Mucosa of descending colon (tissue), 3 donors: ENCODE results near the gene NARS2. TPM values are rescaled to one million over a fixed set of nuclear protein-coding genes. Genes with fewer than 3 reads are reported as not detected.

ENCODE experiments used
- ATAC-seq: fragments of 200-7000 bp; cut with Tn5 transposase; one replicate; pipeline ENCODE4 v1.9.1; 2020; ENCODE audit warnings: mild to moderate bottlenecking, moderate library complexity
- DNase-seq, 3 donors: peaks; one replicate each; pipeline ENCODE4 v3.0.0-alpha.2; 2020
- H3K36me3 ChIP-seq: fragments of 200-600 bp; one replicate; pipeline ENCODE4 v1.8.0; 2021; ENCODE audit warnings: low read depth, mild to moderate bottlenecking
- H3K4me1 ChIP-seq: fragments of 200-600 bp; one replicate; pipeline ENCODE4 v1.8.0; 2021; ENCODE audit warnings: low read depth, mild to moderate bottlenecking
- H3K4me3 ChIP-seq: fragments of 200-600 bp; one replicate; pipeline ENCODE4 v1.8.0; 2021; ENCODE audit warnings: mild to moderate bottlenecking
- H3K9me3 ChIP-seq: fragments of 200-600 bp; one replicate; pipeline ENCODE4 v1.8.0; 2021; ENCODE audit warnings: mild to moderate bottlenecking
- CTCF ChIP-seq: fragments of 200-600 bp; IDR thresholded peaks from one replicate; pipeline ENCODE4 v1.8.0; 2022; ENCODE audit warnings: antibody characterized with exemption, mild to moderate bottlenecking
- intact Hi-C, 2 donors: fragments of 100-400 bp; cut with DNase I in 1 of 2; cut with micrococcal nuclease in 1 of 2; formaldehyde crosslinking; loops; one replicate each; pipeline versions ENCODE4 v1.11.0 to v1.11.1; 2022; cut with DNase I, micrococcal nuclease
- total RNA-seq, 3 donors: library from RNA; stranded (reverse); fragmentation: NEBNext Ultra II Directional in 2 of 3; extraction: Animal tissue kit (Norgen Biotek cat#: 25700) in 2 of 3; gene quantifications; one replicate each; pipeline versions ENCODE4 v1.2.1 to v1.2.4, GENCODE V29; 2021 to 2023
- donor health status: DM: no; HTN: no; CAD: no; lungs with moderate emphysema.
- donor health status: DM: no; HTN: no; CAD: no.
- donor health status: DM: no; HTN: yes; CAD: no.

Gene NARS2
- total RNA-seq, 3 donors from 2014 or later = 13.1 to 14.0 (median 13.2) TPM

GRCh38 chr11:78535027-78535426 is 39.6 kb downstream of the NARS2 start:
- DNase-seq = no peak
- intact Hi-C loops = no loop called here
- no peak for ATAC-seq
- H3K36me3 ChIP-seq = no peaks in the 10 kb centered on the region
- H3K9me3 ChIP-seq = no peaks in the 10 kb centered on the region
- TF ChIP-seq CTCF = no peak
- H3K4me1 ChIP-seq = no peaks in the 10 kb centered on the region
- no peak overlapping the region for H3K4me3 ChIP-seq

GRCh38 chr11:78533399-78533798 is 41.3 kb downstream of the NARS2 start:
- no peak for TF ChIP-seq CTCF
- Histone ChIP-seq H3K4me3 (no peak overlapping the region), H3K36me3 (no peaks in the 10 kb centered on the region), H3K9me3 (no peaks in the 10 kb centered on the region), H3K4me1 (no peaks in the 10 kb centered on the region)
- no peak for ATAC-seq
- intact Hi-C loops = no loop called here
- no peak for DNase-seq

GRCh38 chr11:78532991-78533390 is 41.7 kb downstream of the NARS2 start:
- H3K4me3 ChIP-seq = no peak overlapping the region
- no peak for DNase-seq
- TF ChIP-seq CTCF = no peak
- no peak for ATAC-seq
- intact Hi-C loops = no loop called here
- no peaks in the 10 kb centered on the region for H3K9me3 ChIP-seq
- no peaks in the 10 kb centered on the region for H3K4me1 ChIP-seq
- H3K36me3 ChIP-seq = no peaks in the 10 kb centered on the region

- intact Hi-C loops = no loop called here
- no peak for DNase-seq
- TF ChIP-seq CTCF = no peak
- Histone ChIP-seq H3K4me1 (no peaks in the 10 kb centered on the region), H3K9me3 (no peaks in the 10 kb centered on the region), H3K4me3 (no peak overlapping the region), H3K36me3 (no peaks in the 10 kb centered on the region)
- no peak for ATAC-seq
These were observed 48.0 kb downstream of the NARS2 start for GRCh38 chr11:78526497-78527146.

- intact Hi-C loops = no loop called here
- no peaks in the 10 kb centered on the region for H3K4me1 ChIP-seq
- TF ChIP-seq CTCF = no peak
- H3K36me3 ChIP-seq = no peaks in the 10 kb centered on the region
- DNase-seq (no peak), ATAC-seq (no peak)
- H3K4me3 ChIP-seq = no peak overlapping the region
- H3K9me3 ChIP-seq = no peaks in the 10 kb centered on the region
These were observed 48.9 kb downstream of the NARS2 start for GRCh38 chr11:78525720-78526119.

GRCh38 chr11:78520230-78520629 is 54.4 kb downstream of the NARS2 start:
- intact Hi-C loops = no loop called here
- H3K9me3 ChIP-seq = no peaks in the 10 kb centered on the region
- TF ChIP-seq CTCF = no peak
- DNase-seq = no peak
- no peak for ATAC-seq
- no peaks in the 10 kb centered on the region for H3K36me3 ChIP-seq
- H3K4me3 ChIP-seq = no peak overlapping the region
- H3K4me1 ChIP-seq = no peaks in the 10 kb centered on the region
